Hepatocyte (in vitro differentiated cells): ENCODE measurements around the gene GPX2.

Experiments used
- EZH2 ChIP-seq: fragments of 200-600 bp; sonication (generic); IDR thresholded peaks from 2 replicates; pipeline ENCODE4 v1.6.1; 2016; ENCODE audit warnings: antibody characterized with exemption, mild to moderate bottlenecking, borderline replicate concordance
- EZH2phosphoT487 ChIP-seq: fragments of 200-600 bp; sonication (generic); IDR thresholded peaks from one replicate; pipeline ENCODE4 v1.6.1; 2018; ENCODE audit warnings: antibody characterized with exemption, mild to moderate bottlenecking, low read depth, moderate library complexity; ENCODE audit not compliant: unreplicated experiment, severe bottlenecking
- TF ChIP-seq, protein P1 (sequence below): fragments of 200-600 bp; sonication (generic); IDR thresholded peaks from 2 replicates; pipeline ENCODE4 v1.5.1; 2016; ENCODE audit warnings: antibody characterized with exemption, mild to moderate bottlenecking; ENCODE audit not compliant: poor library complexity

GRCh38 chr14:64919618-64920017, 22.9 kb downstream of the GPX2 start:
- TF ChIP-seq, protein P1, sequence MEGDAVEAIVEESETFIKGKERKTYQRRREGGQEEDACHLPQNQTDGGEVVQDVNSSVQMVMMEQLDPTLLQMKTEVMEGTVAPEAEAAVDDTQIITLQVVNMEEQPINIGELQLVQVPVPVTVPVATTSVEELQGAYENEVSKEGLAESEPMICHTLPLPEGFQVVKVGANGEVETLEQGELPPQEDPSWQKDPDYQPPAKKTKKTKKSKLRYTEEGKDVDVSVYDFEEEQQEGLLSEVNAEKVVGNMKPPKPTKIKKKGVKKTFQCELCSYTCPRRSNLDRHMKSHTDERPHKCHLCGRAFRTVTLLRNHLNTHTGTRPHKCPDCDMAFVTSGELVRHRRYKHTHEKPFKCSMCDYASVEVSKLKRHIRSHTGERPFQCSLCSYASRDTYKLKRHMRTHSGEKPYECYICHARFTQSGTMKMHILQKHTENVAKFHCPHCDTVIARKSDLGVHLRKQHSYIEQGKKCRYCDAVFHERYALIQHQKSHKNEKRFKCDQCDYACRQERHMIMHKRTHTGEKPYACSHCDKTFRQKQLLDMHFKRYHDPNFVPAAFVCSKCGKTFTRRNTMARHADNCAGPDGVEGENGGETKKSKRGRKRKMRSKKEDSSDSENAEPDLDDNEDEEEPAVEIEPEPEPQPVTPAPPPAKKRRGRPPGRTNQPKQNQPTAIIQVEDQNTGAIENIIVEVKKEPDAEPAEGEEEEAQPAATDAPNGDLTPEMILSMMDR: no peak
- TF ChIP-seq EZH2 (no peak), EZH2phosphoT487 (no peak)
